SK-N-SH treated with all-trans-retinoic acid at 6 μM for 48 hours (cell line): ENCODE data around the gene KRTAP5-3.

ENCODE experiments used
- ATAC-seq: fragments of 200-7000 bp; cut with Tn5 transposase; 3 replicates; pipeline ENCODE4 v1.9.1; 2020; ENCODE audit warnings: mild to moderate bottlenecking, moderate library complexity
- ARNTL ChIP-seq: fragments of 450-650 bp; formaldehyde crosslinking; IDR thresholded peaks from 2 replicates; pipeline ENCODE4 v1.5.0; 2020; ENCODE audit warnings: low read depth, mild to moderate bottlenecking, moderate library complexity, borderline replicate concordance
- BACH2 ChIP-seq: fragments of 250-450 bp; sonication (Bioruptor Pico); IDR thresholded peaks from 2 replicates; pipeline ENCODE4 v1.9.0; 2021; ENCODE audit warnings: mild to moderate bottlenecking, borderline replicate concordance
- CSDC2 ChIP-seq: fragments of 250-450 bp; sonication (Bioruptor Pico); IDR thresholded peaks from 2 replicates; pipeline ENCODE4 v1.5.0; 2020; ENCODE audit warnings: mild to moderate bottlenecking, moderate library complexity
- CSRNP3 ChIP-seq: fragments of 250-450 bp; sonication (Bioruptor Pico); IDR thresholded peaks from 2 replicates; pipeline ENCODE4 v1.5.1; 2021; ENCODE audit warnings: mild to moderate bottlenecking, moderate library complexity
- ESRRG ChIP-seq: fragments of 250-450 bp; sonication (Bioruptor Pico); IDR thresholded peaks from 2 replicates; pipeline ENCODE4 v1.6.1; 2021; ENCODE audit warnings: mild to moderate bottlenecking
- GLIS3 ChIP-seq: fragments of 250-450 bp; sonication (Bioruptor Pico); IDR thresholded peaks from 2 replicates; pipeline ENCODE4 v1.5.0; 2020; ENCODE audit warnings: mild to moderate bottlenecking, moderate library complexity
- ISL1 ChIP-seq: fragments of 250-450 bp; sonication (Bioruptor Pico); IDR thresholded peaks from 2 replicates; pipeline ENCODE4 v2.1.2; 2022; ENCODE audit warnings: mild to moderate bottlenecking, moderate library complexity
- OSR1 ChIP-seq: fragments of 250-450 bp; sonication (Bioruptor Pico); IDR thresholded peaks from 2 replicates; pipeline ENCODE4 v1.8.0; 2022; ENCODE audit warnings: moderate library complexity, mild to moderate bottlenecking, inconsistent platforms
- PATZ1 ChIP-seq: fragments of 250-450 bp; sonication (Bioruptor Pico); IDR thresholded peaks from 2 replicates; pipeline ENCODE4 v1.8.0; 2020; ENCODE audit warnings: mild to moderate bottlenecking, moderate library complexity, borderline replicate concordance
- PPARA ChIP-seq: fragments of 250-450 bp; sonication (Bioruptor Pico); IDR thresholded peaks from 2 replicates; pipeline ENCODE4 v1.5.0; 2020; ENCODE audit warnings: mild to moderate bottlenecking, borderline replicate concordance
- RARB ChIP-seq: fragments of 250-450 bp; sonication (Bioruptor Pico); IDR thresholded peaks from 2 replicates; pipeline ENCODE4 v1.8.0; 2021; ENCODE audit warnings: mild to moderate bottlenecking, moderate library complexity
- SNAI2 ChIP-seq: fragments of 250-450 bp; sonication (Bioruptor Pico); IDR thresholded peaks from 2 replicates; pipeline ENCODE4 v1.5.0; 2020; ENCODE audit warnings: mild to moderate bottlenecking, moderate library complexity
- TOX ChIP-seq: fragments of 250-450 bp; sonication (Bioruptor Pico); IDR thresholded peaks from 2 replicates; pipeline ENCODE4 v1.8.0; 2021; ENCODE audit warnings: mild to moderate bottlenecking, moderate library complexity, borderline replicate concordance
- TSHZ2 ChIP-seq: fragments of 250-450 bp; sonication (Bioruptor Pico); IDR thresholded peaks from 2 replicates; pipeline ENCODE4 v1.5.0; 2020; ENCODE audit warnings: mild to moderate bottlenecking, moderate library complexity
- ZC3H10 ChIP-seq: fragments of 250-450 bp; sonication (Bioruptor Pico); IDR thresholded peaks from 2 replicates; pipeline ENCODE4 v1.5.1; 2021; ENCODE audit warnings: mild to moderate bottlenecking, moderate library complexity
- ZFP3 ChIP-seq: fragments of 250-450 bp; sonication (Bioruptor Pico); IDR thresholded peaks from 2 replicates; pipeline ENCODE4 v1.5.0; 2020; ENCODE audit warnings: mild to moderate bottlenecking, moderate library complexity
- ZFP30 ChIP-seq: fragments of 450-650 bp; formaldehyde crosslinking; IDR thresholded peaks from 2 replicates; pipeline ENCODE4 v1.5.0; 2022; ENCODE audit warnings: mild to moderate bottlenecking, moderate library complexity
- ZNF565 ChIP-seq: fragments of 450-650 bp; formaldehyde crosslinking; conservative IDR thresholded peaks from 2 replicates; pipeline ENCODE4 v1.5.0; 2020; ENCODE audit warnings: low read depth, mild to moderate bottlenecking, moderate library complexity
- ZNF70 ChIP-seq: fragments of 450-650 bp; formaldehyde crosslinking; IDR thresholded peaks from 2 replicates; pipeline ENCODE4 v1.5.0; 2020; ENCODE audit warnings: mild to moderate bottlenecking, moderate library complexity
- ZNF8 ChIP-seq: fragments of 450-650 bp; formaldehyde crosslinking; IDR thresholded peaks from 2 replicates; pipeline ENCODE4 v1.5.0; 2020; ENCODE audit warnings: mild to moderate bottlenecking, moderate library complexity
- TF ChIP-seq, protein P1 (sequence below): fragments of 250-450 bp; sonication (Bioruptor Pico); IDR thresholded peaks from 2 replicates; pipeline ENCODE4 v1.8.0; 2021; ENCODE audit warnings: low read depth, mild to moderate bottlenecking, moderate library complexity, borderline replicate concordance
- TF ChIP-seq, protein P2 (sequence below): fragments of 250-450 bp; sonication (Bioruptor Pico); IDR thresholded peaks from 2 replicates; pipeline ENCODE4 v1.5.1; 2020; ENCODE audit warnings: low read depth, mild to moderate bottlenecking, moderate library complexity

Gene KRTAP5-3

DNA sequence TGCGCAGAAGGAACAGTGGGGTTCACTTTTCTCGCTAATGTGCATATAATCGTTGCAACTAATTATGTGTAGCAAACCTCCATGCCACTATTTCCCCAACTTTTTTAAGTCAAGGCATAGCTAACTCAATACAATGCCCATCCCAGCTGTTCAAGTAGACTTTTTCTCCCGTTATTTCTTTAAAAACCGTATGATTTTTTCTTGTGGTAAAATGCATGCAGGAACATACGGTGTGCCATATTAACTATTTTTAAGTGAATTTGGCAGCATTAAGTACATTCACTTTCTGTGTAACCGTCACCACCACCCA, 33.4 kb downstream of the KRTAP5-3 start:
- TF ChIP-seq, protein P1, sequence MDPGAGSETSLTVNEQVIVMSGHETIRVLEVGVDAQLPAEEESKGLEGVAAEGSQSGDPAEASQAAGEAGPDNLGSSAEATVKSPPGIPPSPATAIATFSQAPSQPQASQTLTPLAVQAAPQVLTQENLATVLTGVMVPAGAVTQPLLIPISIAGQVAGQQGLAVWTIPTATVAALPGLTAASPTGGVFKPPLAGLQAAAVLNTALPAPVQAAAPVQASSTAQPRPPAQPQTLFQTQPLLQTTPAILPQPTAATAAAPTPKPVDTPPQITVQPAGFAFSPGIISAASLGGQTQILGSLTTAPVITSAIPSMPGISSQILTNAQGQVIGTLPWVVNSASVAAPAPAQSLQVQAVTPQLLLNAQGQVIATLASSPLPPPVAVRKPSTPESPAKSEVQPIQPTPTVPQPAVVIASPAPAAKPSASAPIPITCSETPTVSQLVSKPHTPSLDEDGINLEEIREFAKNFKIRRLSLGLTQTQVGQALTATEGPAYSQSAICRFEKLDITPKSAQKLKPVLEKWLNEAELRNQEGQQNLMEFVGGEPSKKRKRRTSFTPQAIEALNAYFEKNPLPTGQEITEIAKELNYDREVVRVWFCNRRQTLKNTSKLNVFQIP (CRISPR knock-in tag) = no peak
- TF ChIP-seq TOX (CRISPR knock-in tag) (no peak), ISL1 (no peak), ZNF8 (CRISPR knock-in tag) (no peak), CSDC2 (CRISPR knock-in tag) (no peak), ZFP30 (CRISPR knock-in tag) (no peak), ARNTL (no peak), CSRNP3 (no peak), RARB (CRISPR knock-in tag) (no peak), OSR1 (CRISPR knock-in tag) (no peak), PPARA (CRISPR knock-in tag) (no peak), ZNF565 (CRISPR knock-in tag) (no peak), SNAI2 (CRISPR knock-in tag) (no peak), ZFP3 (no peak)
- no peak for ATAC-seq

- TF ChIP-seq PPARA (CRISPR knock-in tag) (no peak), ESRRG (no peak), CSRNP3 (no peak), RARB (CRISPR knock-in tag) (no peak), ZC3H10 (no peak), CSDC2 (CRISPR knock-in tag) (no peak), ZFP30 (CRISPR knock-in tag) (no peak), ISL1 (no peak), ZNF70 (CRISPR knock-in tag) (no peak), OSR1 (CRISPR knock-in tag) (no peak), BACH2 (CRISPR knock-in tag) (no peak), ARNTL (no peak), PATZ1 (CRISPR knock-in tag) (no peak), GLIS3 (CRISPR knock-in tag) (no peak), TSHZ2 (CRISPR knock-in tag) (no peak), TOX (CRISPR knock-in tag) (no peak)
- TF ChIP-seq, protein P1 (CRISPR knock-in tag) = no peak
- TF ChIP-seq, protein P2, sequence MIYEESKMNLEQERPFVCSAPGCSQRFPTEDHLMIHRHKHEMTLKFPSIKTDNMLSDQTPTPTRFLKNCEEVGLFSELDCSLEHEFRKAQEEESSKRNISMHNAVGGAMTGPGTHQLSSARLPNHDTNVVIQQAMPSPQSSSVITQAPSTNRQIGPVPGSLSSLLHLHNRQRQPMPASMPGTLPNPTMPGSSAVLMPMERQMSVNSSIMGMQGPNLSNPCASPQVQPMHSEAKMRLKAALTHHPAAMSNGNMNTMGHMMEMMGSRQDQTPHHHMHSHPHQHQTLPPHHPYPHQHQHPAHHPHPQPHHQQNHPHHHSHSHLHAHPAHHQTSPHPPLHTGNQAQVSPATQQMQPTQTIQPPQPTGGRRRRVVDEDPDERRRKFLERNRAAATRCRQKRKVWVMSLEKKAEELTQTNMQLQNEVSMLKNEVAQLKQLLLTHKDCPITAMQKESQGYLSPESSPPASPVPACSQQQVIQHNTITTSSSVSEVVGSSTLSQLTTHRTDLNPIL (CRISPR knock-in tag) = no peak
- TF ChIP-seq, all 23 proteins: peak for 0
- ATAC-seq = peak; percentile 74
Observed at GRCh38 chr11:1574238-1574932, 33.9 kb downstream of the KRTAP5-3 start.
